Measurements from ENCODE around the gene MON2.
"Not testable (repeated sequence)": the region's sequence is repeated elsewhere in the genome, so short reads cannot be mapped to it uniquely, and the experiment has no call there.

MON2 gene

DNA sequence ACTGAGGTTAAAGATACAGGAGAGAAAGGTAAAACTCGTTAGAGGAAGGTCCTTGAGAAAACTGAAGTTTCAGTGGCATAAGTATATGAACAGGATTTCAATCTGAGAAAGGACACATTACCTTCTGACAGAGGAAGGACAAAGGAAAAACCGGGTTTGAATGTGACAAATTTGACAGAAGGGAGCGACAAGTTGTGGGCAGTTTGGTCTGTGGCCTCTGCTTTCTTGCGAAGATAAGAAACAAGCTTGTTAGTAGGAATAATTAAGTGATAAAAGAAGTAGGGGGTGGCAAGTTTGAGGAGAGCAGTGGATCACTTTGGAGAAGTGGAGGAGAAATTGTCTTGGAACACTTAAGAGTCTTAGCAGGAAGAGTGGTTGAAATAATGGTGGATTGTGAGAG is 5.1 kb downstream of the MON2 start:
- DNase-seq (ENCODE audit: low spot score) = no peak

DNA sequence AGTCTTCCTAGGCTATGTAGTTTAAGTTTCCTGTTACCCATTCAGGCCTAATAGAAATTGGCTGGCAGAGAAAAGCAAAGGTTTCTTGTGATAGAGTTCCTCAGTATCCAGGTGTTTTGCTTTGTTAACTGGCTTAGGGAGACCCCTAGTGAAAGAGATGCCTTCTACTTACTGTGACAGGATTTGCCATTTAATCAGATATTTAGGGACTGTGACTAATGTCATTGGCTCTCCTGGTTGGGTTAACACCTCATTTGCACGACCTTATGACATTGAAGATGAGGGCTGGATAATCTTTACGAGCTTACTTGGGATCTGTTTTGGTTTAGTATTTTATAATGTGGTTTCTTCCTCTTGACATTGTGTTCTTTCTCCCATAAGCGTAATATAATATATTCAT is 5.8 kb downstream of the MON2 start:
- DNase-seq (ENCODE audit: low spot score) = no peak

DNA sequence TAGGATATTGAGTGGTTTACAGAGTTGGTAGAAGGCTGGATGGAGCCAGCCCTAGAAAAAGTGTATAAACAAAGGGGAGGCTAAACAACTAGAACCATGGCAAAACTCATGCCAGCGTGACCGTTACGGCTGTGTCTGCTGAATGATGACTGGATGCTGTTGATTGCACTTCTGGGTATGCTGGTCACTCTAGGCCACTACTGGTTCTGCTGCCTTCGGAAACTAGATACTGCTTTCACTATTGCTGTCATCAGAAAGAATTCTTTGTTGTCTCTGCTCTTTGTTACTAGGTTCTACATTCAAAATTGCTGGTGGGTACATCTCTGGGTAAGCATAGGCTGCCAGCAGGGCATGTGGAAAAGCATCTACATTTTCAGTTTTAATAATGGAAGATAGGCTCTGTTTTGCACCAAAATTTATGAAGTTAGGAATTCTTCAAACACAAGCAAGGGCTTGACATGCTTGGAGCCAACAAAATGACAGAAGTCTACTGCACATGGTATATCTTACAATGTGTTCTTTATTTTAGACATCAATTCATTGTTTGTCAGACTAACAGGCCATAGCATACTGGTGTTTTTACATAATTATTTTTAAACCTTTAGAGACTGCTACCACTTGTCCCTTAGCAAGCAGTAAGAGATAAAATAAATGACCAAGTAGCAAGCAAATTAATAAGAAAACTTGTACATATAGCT is 15.4 kb downstream of the MON2 start:
- no peak for DNase-seq (ENCODE audit: low spot score)

DNA sequence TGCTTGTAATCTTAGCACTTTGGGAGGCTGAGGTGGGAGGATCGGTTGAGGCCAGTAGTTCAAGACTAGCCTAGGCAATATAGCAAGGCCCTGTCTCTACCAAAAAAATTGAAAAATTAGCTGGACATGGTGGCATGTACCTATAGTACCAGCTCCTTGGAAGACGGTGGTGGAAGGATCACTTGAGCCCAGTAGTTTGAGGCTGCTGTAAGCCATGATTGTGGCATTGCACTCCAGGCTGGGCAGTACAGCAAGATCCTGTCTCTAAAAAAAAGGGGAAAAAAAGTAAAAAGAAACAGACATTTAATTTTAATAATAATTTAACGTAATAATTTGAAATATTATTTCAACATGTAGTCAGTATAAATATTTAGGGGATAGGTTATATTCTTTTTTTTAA is 16.1 kb downstream of the MON2 start:
- no peak for DNase-seq (ENCODE audit: low spot score)

DNA sequence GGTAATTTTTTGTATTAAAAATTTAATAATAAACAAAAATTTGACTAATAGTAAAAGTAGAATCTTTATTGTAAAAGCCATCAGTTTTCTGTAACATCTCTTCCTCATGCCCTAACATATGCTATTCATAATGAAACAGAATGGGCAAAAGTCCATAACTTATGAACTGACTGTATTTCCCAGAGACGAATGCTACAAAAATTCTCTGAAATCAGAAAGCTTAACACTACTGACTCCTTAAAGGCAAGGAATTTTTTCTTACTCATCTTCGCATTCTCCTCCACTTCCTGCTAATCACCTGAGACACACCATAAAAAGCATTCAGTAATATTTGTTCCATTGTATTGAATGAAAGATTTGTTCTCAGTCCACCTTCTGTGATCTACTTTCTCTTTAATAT is 17.6 kb downstream of the MON2 start:
- DNase-seq (ENCODE audit: low spot score) = peak; percentile 43

DNA sequence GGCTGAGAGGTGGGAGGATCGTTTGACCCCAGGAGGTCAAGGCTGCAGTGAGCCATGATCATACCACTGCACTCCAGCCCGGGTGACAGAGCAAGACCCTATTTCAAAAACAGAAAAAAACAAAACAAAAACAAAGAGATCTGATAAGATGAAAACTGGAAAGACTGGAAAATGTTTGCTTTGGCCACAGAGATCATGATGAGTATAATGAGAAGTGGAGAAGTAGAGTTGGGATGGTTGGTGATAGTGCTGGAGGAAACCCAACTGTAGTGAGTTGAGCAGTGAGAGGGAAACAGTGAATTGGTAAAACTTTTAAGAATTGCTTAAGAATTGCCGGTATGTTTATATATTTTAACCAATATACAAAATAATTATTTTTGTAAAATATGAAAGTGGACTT is 39.2 kb downstream of the MON2 start:
- DNase-seq (ENCODE audit: low spot score) = no peak

DNA sequence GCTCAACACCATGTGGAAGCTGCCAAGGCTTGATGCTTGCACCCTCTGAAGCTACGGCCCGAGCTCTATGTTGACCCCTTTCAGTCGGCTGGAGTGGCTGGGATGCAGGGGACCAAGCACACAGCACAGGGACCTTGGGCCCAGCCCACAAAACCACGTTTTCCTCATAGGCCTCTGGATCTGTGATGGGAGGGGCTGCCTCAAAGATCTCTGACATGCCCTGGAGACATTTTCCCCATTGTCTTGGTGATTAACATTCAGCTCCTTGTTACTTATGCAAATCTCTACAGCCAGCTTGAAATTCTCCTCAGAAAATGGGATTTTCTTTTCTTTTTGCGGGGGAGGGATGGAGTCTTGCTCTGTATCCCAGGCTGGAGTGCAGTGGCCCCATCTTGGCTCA is 46.3 kb downstream of the MON2 start:
- DNase-seq (ENCODE audit: low spot score) = no peak

DNA sequence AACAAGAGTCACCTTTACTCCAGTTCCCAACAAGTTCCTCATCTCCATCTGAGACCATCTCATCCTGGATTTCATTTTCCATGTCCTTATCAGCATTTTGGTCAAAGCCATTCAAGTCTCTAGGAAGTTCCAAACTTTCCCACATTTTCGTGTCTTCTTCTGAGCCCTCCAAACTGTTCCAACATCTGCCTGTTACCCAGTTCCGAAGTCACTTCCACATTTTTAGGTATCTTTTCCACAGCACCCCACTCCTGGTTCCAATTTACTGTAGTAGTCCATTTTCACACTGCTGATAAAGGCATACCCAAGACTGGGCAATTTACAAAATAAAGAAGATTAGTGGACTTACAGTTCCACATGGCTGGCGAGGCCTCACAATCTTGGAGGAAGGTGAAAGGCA is 47.5 kb downstream of the MON2 start:
- DNase-seq (ENCODE audit: low spot score) = not testable (repeated sequence)

DNA sequence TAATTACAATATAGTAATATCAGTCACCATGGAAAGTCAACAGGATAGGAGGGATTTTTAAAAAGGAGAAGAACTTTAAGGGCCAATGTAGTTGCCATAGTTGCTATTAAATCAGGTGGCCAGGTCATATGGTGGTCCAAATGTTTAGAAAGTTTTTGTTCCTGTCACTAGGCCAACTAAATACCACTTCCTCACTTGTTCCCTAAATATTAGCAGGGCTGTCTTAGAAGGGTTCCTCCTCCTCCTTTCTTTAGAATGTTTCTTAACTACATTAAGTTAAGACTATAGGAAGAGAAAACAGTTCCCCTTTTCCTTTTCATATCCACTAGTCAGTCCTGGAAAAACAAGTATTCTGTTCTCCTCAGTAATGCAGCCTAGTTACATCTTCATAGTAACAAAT is 50.3 kb downstream of the MON2 start:
- DNase-seq (ENCODE audit: low spot score) = no peak

DNA sequence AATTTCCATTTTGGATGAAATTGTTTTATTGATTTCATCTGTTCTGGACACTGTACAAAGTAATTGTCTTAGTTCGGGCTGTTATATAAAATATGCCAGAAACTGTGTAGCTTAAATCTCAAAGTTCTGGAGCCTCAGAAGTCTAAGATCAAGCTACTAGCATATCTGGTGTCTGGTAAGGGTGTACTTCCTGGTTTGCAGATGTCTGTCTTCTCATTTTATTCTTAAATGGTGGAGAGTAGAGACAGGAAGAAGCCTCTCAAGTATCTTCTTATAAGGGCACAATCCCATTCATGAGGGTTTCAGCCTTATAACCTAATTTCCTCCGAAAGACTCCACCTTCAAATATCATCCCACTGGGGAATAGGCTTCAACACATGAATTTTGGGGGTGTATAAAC is 51.3 kb downstream of the MON2 start:
- DNase-seq (ENCODE audit: low spot score) = no peak

DNA sequence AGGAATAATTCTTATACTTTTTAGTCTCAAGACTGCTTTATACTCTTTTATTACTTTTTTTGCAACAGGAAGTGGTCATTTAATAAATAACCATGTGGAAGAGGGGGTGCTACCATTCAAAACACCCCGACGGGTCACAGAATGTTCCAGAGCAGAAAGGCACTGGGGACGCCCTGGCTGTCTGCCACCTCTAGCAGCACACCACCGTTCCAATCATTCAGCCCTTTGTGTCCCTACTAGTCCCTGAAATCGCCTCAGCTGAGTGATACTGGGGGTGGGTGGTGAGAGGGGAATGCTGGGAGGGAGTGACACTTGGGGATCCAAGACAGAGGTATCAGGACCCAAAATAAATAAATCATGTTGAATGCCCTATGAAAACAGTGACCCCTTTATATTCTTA is 52.4 kb downstream of the MON2 start:
- DNase-seq (ENCODE audit: low spot score) = no peak

DNA sequence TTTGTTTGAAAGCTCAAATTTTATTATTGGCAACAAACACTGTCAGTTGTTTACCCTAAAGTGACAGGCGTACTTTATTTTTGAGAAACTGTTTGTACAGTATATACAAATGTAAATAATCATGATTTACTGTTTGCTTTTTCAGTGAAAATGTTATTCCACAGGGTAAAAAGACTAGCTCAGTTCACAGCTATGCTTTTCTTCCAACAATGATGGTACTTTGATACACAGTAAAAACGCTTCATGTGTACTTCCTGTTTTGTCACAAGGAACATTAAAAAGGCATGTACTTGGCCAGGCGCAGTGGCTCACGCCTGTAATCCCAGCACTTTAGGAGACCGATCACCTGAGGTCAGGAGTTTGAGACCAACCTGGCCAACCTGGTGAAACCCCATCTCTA is 53.7 kb downstream of the MON2 start:
- DNase-seq (ENCODE audit: low spot score) = no peak

DNA sequence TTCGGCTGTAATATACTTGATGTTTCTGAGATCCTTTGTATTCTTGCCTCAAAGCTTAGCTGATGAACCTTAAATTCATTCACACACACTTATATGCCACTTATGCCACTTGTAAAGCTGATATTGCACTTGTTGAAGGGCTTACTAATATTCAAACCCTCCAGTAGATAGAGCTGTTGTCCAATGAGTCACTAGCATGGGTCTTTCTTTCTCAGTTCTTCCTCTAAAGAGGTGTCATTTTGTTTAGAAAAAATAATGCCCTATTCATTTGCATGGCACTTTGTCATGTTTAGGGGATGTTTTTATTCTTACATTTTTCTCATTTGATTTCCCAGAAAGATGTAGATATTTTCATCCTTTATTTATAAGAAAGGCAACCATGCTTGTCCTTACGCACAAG is 56.4 kb downstream of the MON2 start:
- DNase-seq (ENCODE audit: low spot score) = no peak

DNA sequence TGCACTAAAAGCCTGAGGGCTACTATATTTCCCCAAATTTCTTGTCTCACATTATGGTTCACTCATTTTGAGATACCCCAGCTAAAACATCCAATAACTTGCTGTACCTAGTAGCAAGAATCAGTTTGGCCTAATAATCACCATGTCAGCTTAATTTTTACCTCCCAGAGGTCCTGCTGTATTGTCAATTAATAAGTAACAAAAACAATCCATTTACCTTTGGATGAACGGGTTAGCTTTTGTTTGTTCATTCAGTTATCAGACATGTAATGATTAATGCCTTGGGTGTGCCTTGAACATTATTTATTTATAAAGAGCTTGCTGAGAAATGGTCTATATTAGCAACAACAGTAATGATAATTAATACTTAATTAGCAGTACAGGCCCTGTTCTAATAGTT is 57.0 kb downstream of the MON2 start:
- no peak for DNase-seq (ENCODE audit: low spot score)

DNA sequence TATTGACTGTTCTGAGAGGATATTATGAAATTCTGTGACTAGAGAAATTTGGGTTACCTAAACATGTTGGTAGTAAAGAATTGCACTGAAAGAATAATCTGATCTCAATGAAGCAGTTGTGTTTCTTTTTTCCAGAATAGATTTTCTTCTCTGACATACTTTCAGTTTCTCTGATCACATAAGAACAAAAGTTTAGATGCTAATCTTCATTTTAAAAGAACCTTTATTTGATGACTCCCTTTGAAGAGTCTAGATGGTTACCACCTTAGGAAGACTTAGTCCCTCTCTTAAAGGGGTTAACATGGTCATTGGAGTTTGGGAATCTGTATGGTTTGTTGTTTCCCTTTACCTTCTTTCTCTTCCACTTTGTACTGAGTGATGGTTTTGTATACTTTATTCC is 58.6 kb downstream of the MON2 start:
- DNase-seq (ENCODE audit: low spot score) = no peak

DNA sequence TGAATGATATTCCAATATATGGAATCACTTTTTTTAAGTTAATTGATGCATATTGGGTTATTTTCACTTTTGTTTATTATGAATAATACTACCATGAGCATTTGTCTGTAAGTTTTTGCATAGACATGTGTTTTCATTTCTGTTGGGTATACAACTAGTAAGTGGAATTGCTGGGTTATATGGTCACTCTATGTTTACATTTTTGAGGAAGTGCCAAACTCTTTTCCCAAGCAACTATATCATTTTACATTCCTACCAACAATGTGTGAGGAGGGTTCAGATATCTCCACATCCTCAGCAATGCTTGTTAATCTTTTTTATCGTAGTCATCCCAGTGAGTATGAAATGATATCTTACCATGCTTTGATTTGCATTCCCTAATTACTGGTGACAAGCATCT is 64.0 kb downstream of the MON2 start:
- no peak for DNase-seq (ENCODE audit: low spot score)

DNA sequence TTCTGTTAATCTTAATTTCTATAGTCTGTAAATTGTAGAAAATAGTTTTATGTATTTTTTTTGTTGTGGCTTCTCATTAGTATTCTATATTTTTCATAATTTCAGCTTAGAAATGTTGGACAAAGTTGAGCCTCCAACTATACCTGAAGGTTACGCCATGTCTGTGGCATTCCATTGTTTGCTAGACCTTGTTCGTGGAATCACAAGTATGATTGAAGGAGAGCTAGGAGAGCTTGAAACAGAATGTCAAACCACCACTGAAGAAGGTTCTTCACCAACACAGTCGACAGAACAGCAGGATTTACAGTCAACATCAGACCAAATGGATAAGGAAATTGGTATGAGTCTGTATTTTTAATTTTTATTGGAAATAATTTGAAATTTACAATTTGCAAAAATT is 65.7 kb downstream of the MON2 start:
- DNase-seq (ENCODE audit: low spot score) = no peak

DNA sequence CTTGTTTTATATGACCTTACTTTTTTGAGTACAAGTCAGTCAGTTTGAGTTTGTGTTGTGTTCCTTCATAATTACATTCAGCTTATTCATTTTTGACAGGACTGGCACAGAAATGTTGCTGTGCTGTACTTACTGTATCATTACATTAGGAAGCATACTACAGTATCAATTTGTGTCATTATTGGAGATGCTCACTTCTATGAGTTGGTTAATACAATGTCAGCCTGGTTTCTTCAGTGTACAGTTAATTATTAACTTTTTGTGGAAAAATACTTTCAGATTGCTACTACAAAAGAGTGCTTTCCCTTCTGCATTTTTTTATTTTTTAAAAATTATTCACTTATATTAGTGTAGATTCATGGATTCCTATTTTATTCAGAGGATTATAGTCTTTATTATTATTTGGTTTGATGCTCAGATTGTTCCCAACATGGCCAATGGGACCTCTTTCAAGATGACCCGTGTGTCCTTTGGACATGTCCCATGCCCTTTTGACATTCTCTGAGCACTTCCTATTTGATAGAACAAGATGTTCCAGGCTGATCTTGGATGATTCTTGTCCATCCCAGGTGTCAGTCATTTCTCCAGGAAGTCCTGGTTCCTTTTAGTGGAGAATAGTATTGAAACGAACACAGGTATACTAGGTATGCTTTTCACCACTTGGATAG is 66.6 kb downstream of the MON2 start:
- DNase-seq (ENCODE audit: low spot score) = no peak

DNA sequence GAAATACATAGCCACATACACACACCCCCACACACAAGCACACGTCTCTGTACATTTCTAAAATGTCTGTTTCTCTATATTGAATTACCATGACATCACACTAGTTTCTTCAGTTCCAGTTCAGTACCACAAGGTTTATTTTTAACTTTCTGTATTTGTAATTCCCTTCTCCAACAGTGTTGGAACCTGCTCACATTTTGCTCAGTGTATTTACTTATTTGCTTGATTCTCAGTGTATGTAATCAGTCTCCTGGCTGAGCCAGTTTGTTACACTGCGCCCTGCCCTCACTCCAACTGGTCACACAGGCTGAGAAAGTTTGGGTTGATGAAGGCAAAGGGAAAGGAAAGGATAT is 67.1 kb downstream of the MON2 start:
- no peak for DNase-seq (ENCODE audit: low spot score)

DNA sequence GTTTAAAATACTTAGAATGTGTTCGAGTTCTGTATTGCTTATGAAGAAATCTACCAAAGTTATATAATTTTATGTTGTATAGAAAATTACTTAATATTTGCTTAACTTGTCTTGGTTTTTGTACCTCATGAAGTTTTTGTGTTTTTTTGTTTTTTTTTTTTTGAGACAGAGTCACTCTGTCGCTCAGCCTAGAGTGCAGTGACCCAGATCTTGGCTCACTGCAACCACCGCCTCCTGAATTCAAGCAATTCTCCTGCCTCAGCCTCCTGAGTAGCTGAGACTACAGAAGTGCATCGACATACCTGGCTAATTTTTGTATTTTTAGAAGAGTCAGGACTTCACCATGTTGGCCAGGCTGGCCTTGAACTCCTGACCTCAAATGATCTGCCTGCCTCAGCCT is 69.9 kb downstream of the MON2 start:
- DNase-seq (ENCODE audit: low spot score) = no peak

DNA sequence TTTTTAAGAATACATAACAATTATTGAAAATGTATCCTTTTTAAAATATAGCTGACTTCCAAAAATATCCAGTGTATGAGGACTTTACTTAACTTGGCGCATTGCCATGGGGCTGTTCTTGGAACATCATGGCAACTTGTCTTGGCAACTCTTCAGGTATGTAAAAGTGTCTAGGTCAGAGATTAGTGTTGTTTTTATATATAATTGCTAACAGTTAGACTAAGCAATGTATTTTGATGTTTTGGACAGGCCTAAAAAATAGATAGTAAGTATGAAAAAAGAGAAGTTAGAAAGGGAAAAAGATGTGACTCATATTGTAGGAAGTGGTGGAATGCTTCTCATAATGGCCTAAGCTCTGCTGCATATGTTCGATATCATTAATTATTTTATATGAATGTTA is 70.9 kb downstream of the MON2 start:
- peak; percentile 54 for DNase-seq (ENCODE audit: low spot score)

DNA sequence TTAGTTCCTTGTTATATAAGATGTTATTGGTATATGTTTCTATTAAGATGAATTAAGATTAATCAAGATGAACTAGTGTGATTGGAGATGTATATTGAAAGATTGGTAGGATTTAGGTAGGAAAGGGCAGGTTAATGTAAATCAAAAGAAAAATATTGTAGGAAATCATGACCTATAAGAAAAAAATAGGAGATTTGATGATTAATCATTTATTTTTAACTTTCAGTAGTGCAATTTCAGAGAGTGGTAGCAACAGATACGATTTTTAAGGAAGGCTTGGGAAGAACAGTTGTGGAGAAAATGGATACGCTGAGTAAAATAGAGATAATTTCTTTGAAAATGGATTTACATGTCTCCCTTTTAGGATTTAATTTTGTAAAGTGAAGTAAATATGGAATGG is 73.7 kb downstream of the MON2 start:
- DNase-seq (ENCODE audit: low spot score) = no peak

DNA sequence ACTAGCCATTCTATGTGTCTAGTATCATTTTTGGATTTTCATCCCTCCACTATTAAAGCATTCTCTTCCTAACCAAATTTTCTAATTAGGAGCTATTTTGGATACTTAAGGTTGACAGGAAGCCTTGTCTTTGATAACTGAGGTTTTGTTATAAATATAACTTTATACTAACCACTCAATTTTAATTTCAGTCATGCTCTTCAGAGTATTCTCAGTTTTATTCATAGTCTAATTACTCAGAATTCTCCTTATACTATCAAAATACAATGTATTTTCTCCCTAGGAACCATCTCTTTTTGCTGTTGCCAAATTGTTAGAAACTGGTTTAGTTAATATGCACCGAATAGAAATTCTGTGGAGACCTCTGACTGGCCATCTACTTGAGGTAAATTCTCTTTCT is 76.2 kb downstream of the MON2 start:
- DNase-seq (ENCODE audit: low spot score) = no peak

DNA sequence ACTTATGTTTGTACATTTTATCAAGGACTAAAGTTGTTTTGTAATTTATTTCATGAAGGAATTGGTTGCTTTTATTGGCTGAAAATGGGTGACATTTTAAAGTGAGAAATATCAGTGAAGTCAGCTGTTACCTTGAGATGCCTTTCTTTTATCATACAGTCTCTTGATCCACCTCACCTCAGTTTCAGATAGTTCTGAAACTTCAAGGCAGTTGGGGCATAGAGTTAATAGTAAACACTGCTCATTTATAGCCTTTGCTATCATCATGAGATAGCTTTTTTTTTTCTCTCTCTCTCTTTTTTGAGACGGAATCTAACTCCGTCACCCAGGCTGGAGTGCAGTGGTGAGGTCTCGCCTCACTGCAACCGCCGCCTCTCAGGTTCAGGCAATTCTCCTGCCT is 76.7 kb downstream of the MON2 start:
- DNase-seq (ENCODE audit: low spot score) = no peak

Measured in GM03348 (cell line).